ENCODE data around the gene PRDM16.

Gene PRDM16

GRCh38 chr1:3231245-3231644, 162.2 kb downstream of the PRDM16 start:
- Histone ChIP-seq H3K27me3 (ENCODE audit: insufficient read depth, low read length) (no peaks in the 10 kb centered on the region), H3K36me3 (ENCODE audit: insufficient read depth, low read length) (no peaks in the 10 kb centered on the region), H3K4me3 (ENCODE audit: low read length) (no peak overlapping the region), H3K9ac (ENCODE audit: low read depth, low read length) (no peak overlapping the region), H3K9me3 (ENCODE audit: insufficient read depth, low read depth, low read length) (no peaks in the 10 kb centered on the region), H3K4me1 (ENCODE audit: insufficient read depth, low read length) (no peaks in the 10 kb centered on the region), H3K27ac (ENCODE audit: low read depth, low read length) (no peak overlapping the region)
- WGBS = 90% methylated on average over 24 of the region's 24 CpGs

DNA sequence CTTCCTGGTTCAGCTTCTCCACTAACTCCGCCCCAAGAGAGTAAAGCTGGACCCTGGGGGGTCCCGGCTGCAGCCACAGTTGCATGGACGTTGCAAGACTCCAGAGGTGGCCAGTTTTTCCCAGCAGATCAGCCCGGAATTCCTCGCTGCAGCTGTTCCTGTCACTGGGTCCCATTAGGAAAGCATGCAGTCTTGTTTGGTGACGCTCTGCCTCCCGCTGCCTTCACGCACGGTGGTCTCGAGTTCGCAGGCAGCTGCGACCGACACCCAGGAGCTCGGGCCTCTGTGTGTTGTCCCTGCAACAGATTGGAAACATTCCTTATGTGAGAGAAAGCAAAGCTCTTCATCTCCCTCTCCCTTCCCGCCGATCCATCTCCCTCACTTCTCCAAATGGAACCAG, 162.8 kb downstream of the PRDM16 start:
- Histone ChIP-seq H3K4me3 (ENCODE audit: low read length) (no peak overlapping the region), H3K27me3 (ENCODE audit: insufficient read depth, low read length) (no peaks in the 10 kb centered on the region), H3K4me1 (ENCODE audit: insufficient read depth, low read length) (no peaks in the 10 kb centered on the region), H3K27ac (ENCODE audit: low read depth, low read length) (no peak overlapping the region), H3K9ac (ENCODE audit: low read depth, low read length) (no peak overlapping the region), H3K9me3 (ENCODE audit: insufficient read depth, low read depth, low read length) (no peaks in the 10 kb centered on the region), H3K36me3 (ENCODE audit: insufficient read depth, low read length) (no peaks in the 10 kb centered on the region)
- 82% methylated on average over 16 of the region's 16 CpGs for WGBS

DNA sequence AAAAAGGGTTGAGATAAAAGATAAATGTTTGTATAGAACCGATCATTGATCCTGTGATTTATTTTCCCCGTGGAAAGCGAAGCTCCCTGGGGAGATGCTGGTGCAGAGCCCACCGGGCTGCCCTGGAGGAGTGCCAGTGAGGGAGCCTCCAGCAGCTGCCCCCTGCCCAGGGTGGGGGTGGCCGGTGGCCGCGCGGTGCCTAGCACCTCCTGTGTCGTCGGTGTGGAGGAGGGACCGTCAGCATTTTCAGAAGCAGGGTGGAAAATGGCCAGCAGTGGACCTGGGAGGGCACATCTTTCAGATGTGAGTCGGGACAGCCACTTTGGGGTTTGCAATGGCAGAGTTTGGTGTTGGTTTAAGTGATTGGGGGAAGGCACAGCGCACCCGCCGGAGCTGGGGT, 164.0 kb downstream of the PRDM16 start:
- Histone ChIP-seq H3K9ac (ENCODE audit: low read depth, low read length) (no peak overlapping the region), H3K27ac (ENCODE audit: low read depth, low read length) (no peak overlapping the region), H3K9me3 (ENCODE audit: insufficient read depth, low read depth, low read length) (no peaks in the 10 kb centered on the region), H3K36me3 (ENCODE audit: insufficient read depth, low read length) (no peaks in the 10 kb centered on the region), H3K27me3 (ENCODE audit: insufficient read depth, low read length) (no peaks in the 10 kb centered on the region), H3K4me3 (ENCODE audit: low read length) (no peak overlapping the region), H3K4me1 (ENCODE audit: insufficient read depth, low read length) (no peaks in the 10 kb centered on the region)
- WGBS = 89% methylated on average over 15 of the region's 15 CpGs

GRCh38 chr1:3233551-3233950, 164.5 kb downstream of the PRDM16 start:
- Histone ChIP-seq H3K9ac (ENCODE audit: low read depth, low read length) (no peak overlapping the region), H3K4me3 (ENCODE audit: low read length) (no peak overlapping the region), H3K27ac (ENCODE audit: low read depth, low read length) (no peak overlapping the region), H3K36me3 (ENCODE audit: insufficient read depth, low read length) (no peaks in the 10 kb centered on the region), H3K9me3 (ENCODE audit: insufficient read depth, low read depth, low read length) (no peaks in the 10 kb centered on the region), H3K4me1 (ENCODE audit: insufficient read depth, low read length) (no peaks in the 10 kb centered on the region), H3K27me3 (ENCODE audit: insufficient read depth, low read length) (no peaks in the 10 kb centered on the region)
- WGBS = 98% methylated on average over 3 of the region's 8 CpGs

GRCh38 chr1:3234281-3234680, 165.3 kb downstream of the PRDM16 start:
- H3K36me3 ChIP-seq (ENCODE audit: insufficient read depth, low read length) = no peaks in the 10 kb centered on the region
- WGBS = 94% methylated on average over 15 of the region's 15 CpGs
- H3K27me3 ChIP-seq (ENCODE audit: insufficient read depth, low read length) = no peaks in the 10 kb centered on the region
- H3K4me1 ChIP-seq (ENCODE audit: insufficient read depth, low read length) = no peaks in the 10 kb centered on the region
- H3K4me3 ChIP-seq (ENCODE audit: low read length) = no peak overlapping the region
- no peak overlapping the region for H3K27ac ChIP-seq (ENCODE audit: low read depth, low read length)
- H3K9ac ChIP-seq (ENCODE audit: low read depth, low read length) = no peak overlapping the region
- no peaks in the 10 kb centered on the region for H3K9me3 ChIP-seq (ENCODE audit: insufficient read depth, low read depth, low read length)

DNA sequence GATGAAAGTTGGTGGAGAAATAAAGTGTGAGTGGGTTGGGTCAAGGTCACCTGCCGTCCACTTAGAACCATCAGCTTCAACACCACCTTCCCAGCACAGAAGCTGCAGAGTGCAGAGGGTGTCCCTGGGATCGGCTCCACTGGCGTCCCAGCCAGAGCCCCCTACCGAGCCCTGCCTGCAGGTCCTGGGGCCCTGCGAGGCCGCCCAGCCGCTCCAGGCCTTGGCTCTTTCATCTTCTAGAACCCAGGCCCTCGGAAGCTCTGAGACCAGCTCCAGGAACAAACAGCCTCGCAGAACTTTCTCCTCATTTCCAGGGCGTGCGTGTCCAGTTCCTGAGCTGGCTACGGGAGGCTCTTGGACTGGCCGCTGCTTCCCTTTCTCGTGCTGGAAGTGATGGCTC, 166.0 kb downstream of the PRDM16 start:
- Histone ChIP-seq H3K4me3 (ENCODE audit: low read length) (no peak overlapping the region), H3K36me3 (ENCODE audit: insufficient read depth, low read length) (no peaks in the 10 kb centered on the region), H3K27ac (ENCODE audit: low read depth, low read length) (no peak overlapping the region), H3K9me3 (ENCODE audit: insufficient read depth, low read depth, low read length) (no peaks in the 10 kb centered on the region), H3K27me3 (ENCODE audit: insufficient read depth, low read length) (no peaks in the 10 kb centered on the region), H3K4me1 (ENCODE audit: insufficient read depth, low read length) (no peaks in the 10 kb centered on the region), H3K9ac (ENCODE audit: low read depth, low read length) (no peak overlapping the region)
- 96% methylated on average over 14 of the region's 14 CpGs for WGBS

GRCh38 chr1:3235496-3235895, 166.5 kb downstream of the PRDM16 start:
- Histone ChIP-seq H3K9ac (ENCODE audit: low read depth, low read length) (no peak overlapping the region), H3K27me3 (ENCODE audit: insufficient read depth, low read length) (no peaks in the 10 kb centered on the region)
- WGBS = 96% methylated on average over 15 of the region's 15 CpGs

DNA sequence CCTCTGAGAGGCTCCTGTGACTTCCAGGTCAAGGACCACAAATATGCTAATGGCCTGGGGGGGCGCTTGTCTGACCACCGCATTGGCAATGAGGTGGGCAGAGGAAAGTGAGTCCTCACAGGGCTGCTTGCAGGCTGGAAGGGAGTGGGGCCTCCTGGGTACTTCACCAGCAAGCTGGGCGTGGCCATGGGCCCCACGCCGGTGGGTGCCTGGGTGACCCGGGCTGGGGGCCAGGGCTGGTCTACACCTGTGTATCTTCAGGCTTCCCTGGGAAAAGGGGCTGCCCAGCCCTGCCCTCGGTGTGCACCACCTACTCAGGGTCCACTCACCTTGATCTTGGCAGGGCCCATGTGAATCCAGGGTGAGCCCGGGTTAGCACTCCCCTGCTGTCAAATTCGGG, 167.4 kb downstream of the PRDM16 start:
- H3K9me3 ChIP-seq (ENCODE audit: insufficient read depth, low read depth, low read length) = no peaks in the 10 kb centered on the region
- no peak overlapping the region for H3K4me3 ChIP-seq (ENCODE audit: low read length)
- 91% methylated on average over 9 of the region's 9 CpGs for WGBS
- H3K27me3 ChIP-seq (ENCODE audit: insufficient read depth, low read length) = no peaks in the 10 kb centered on the region
- H3K27ac ChIP-seq (ENCODE audit: low read depth, low read length) = no peak overlapping the region
- no peaks in the 10 kb centered on the region for H3K36me3 ChIP-seq (ENCODE audit: insufficient read depth, low read length)
- H3K4me1 ChIP-seq (ENCODE audit: insufficient read depth, low read length) = no peaks in the 10 kb centered on the region
- no peak overlapping the region for H3K9ac ChIP-seq (ENCODE audit: low read depth, low read length)

More at GRCh38 chr1:3235496-3235895, 166.5 kb downstream of the PRDM16 start:
- H3K9me3 ChIP-seq (ENCODE audit: insufficient read depth, low read depth, low read length) = no peaks in the 10 kb centered on the region
- no peaks in the 10 kb centered on the region for H3K4me1 ChIP-seq (ENCODE audit: insufficient read depth, low read length)
- no peak overlapping the region for H3K27ac ChIP-seq (ENCODE audit: low read depth, low read length)
- H3K4me3 ChIP-seq (ENCODE audit: low read length) = no peak overlapping the region
- no peaks in the 10 kb centered on the region for H3K36me3 ChIP-seq (ENCODE audit: insufficient read depth, low read length)

DNA sequence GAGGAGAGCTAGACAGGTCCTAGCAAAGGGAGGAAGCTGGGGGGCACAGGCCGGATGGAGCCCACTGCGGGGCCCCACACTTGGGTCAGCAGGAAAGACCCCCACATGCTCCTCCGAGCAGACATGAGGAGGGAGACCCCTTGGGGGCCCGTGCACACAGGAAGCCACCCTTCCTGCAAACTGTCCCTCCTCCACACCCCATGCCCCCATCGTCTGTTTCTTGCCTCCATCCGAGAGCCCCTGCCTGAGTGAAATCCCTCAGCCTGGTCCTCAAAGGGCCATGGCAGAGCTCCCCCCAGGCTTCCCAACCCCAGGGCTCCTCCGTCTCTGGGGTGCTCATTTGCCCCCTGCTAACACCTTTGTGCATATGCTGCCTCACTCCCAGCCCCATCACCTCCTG, 168.0 kb downstream of the PRDM16 start:
- H3K4me3 ChIP-seq (ENCODE audit: low read length) = no peak overlapping the region
- no peak overlapping the region for H3K9ac ChIP-seq (ENCODE audit: low read depth, low read length)
- no peaks in the 10 kb centered on the region for H3K9me3 ChIP-seq (ENCODE audit: insufficient read depth, low read depth, low read length)
- no peak overlapping the region for H3K27ac ChIP-seq (ENCODE audit: low read depth, low read length)
- 90% methylated on average over 7 of the region's 7 CpGs for WGBS
- H3K4me1 ChIP-seq (ENCODE audit: insufficient read depth, low read length) = no peaks in the 10 kb centered on the region
- H3K36me3 ChIP-seq (ENCODE audit: insufficient read depth, low read length) = no peaks in the 10 kb centered on the region
- H3K27me3 ChIP-seq (ENCODE audit: insufficient read depth, low read length) = no peaks in the 10 kb centered on the region

DNA sequence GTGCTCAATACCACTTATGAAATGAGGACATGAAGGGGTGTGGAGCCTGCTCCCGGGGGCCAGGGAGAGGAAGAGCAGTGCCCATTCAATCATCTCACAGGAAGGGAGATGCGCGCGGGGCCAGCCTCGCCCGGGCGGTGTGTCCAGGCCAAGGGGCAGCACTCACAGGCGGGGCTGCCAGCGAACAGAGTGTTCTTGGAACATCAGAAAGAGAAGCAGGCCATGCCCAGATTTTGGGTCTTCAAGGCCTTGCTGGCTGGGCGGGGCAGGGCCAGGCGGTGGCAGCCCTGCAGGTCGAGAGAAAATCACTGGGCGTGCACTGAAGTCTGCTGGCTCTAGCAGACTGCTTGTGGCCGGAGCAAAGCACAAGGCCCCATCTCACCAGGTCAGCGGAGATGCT, 168.6 kb downstream of the PRDM16 start:
- no peak overlapping the region for H3K9ac ChIP-seq (ENCODE audit: low read depth, low read length)
- no peak overlapping the region for H3K4me3 ChIP-seq (ENCODE audit: low read length)
- H3K27me3 ChIP-seq (ENCODE audit: insufficient read depth, low read length) = no peaks in the 10 kb centered on the region
- no peaks in the 10 kb centered on the region for H3K36me3 ChIP-seq (ENCODE audit: insufficient read depth, low read length)
- no peak overlapping the region for H3K27ac ChIP-seq (ENCODE audit: low read depth, low read length)
- H3K4me1 ChIP-seq (ENCODE audit: insufficient read depth, low read length) = no peaks in the 10 kb centered on the region
- H3K9me3 ChIP-seq (ENCODE audit: insufficient read depth, low read depth, low read length) = no peaks in the 10 kb centered on the region
- WGBS = 96% methylated on average over 15 of the region's 15 CpGs

DNA sequence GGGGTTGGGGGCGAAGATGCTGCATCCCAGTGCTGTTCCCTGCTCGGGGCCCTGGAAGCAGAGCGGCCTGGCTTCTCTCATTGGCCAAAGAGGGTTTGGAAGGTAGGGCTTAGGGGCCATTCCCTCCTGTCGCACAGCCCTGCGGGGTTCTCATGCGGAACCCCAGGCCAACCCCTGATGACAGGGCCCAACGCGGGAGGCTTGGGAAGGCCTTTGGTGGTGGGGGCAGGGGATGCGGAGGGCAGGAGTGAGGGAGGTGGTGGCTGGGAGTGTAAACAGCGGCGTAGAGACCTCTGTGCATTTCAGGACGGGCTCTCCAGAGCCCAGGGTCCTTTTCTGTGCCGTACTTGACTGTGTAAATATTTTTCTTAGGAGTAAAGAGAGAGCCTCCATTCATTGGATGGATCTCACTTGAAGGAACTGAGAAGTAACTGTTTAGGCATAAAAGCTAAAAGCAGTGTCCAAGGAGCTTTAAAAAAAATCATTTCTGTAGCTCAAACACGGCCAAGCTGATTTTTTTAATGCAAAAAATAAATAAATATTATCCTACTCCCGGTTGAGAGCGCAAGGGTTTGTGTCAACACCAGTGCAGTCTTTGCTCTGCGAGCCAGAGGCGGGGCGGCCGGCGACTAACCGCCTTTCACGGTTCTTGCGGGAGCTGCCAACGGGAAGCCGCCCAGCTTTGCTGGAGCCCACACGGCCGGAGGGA, 169.1 kb downstream of the PRDM16 start:
- no peak overlapping the region for H3K9ac ChIP-seq (ENCODE audit: low read depth, low read length)
- no peaks in the 10 kb centered on the region for H3K9me3 ChIP-seq (ENCODE audit: insufficient read depth, low read depth, low read length)
- no peak overlapping the region for H3K27ac ChIP-seq (ENCODE audit: low read depth, low read length)
- no peaks in the 10 kb centered on the region for H3K36me3 ChIP-seq (ENCODE audit: insufficient read depth, low read length)
- H3K4me3 ChIP-seq (ENCODE audit: low read length) = no peak overlapping the region
- H3K27me3 ChIP-seq (ENCODE audit: insufficient read depth, low read length) = no peaks in the 10 kb centered on the region
- WGBS = 91% methylated on average over 28 of the region's 28 CpGs
- no peaks in the 10 kb centered on the region for H3K4me1 ChIP-seq (ENCODE audit: insufficient read depth, low read length)

DNA sequence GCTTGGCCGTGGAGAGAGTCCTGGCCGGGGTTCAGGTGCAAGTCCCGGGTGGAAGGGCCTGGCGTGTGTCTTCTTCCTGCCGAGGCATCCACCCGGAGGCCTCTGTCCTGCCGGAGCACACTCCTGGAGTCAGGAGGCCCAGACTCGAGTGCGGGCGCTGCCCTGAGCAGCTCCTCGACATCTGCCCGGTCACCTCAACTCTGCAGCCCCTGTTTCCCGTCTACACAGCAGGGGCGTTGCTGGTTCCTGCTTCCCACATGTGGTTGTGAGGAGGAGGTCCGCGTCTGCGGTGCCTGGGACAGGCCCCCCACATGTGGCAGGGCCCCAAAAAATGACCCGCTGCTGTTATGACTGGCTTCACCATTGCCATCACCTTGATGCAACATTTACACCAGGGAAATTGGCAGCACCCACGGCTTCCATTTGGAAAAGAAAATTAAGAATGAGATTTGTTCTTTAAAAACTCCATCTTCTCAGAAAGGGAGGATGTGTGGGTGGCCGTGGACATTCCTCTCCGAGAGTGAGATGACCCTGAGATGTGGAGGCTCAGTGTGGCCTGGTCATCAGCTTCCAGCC, 169.8 kb downstream of the PRDM16 start:
- no peaks in the 10 kb centered on the region for H3K9me3 ChIP-seq (ENCODE audit: insufficient read depth, low read depth, low read length)
- H3K27me3 ChIP-seq (ENCODE audit: insufficient read depth, low read length) = no peaks in the 10 kb centered on the region
- no peak overlapping the region for H3K27ac ChIP-seq (ENCODE audit: low read depth, low read length)
- H3K9ac ChIP-seq (ENCODE audit: low read depth, low read length) = no peak overlapping the region
- H3K36me3 ChIP-seq (ENCODE audit: insufficient read depth, low read length) = no peaks in the 10 kb centered on the region
- no peaks in the 10 kb centered on the region for H3K4me1 ChIP-seq (ENCODE audit: insufficient read depth, low read length)
- WGBS = 95% methylated on average over 21 of the region's 21 CpGs
- H3K4me3 ChIP-seq (ENCODE audit: low read length) = no peak overlapping the region

All from HUES64 (cell line).